HEK293 (cell line): ENCODE results near the gene IRAK3.

ENCODE experiments used
- CTCF ChIA-PET: fragments of 350-600 bp; formaldehyde crosslinking; extraction: SDS; loops from one replicate; lab custom pipeline; 2021; ENCODE audit warnings: antibody characterized with exemption; lab: Yijun Ruan, JAX
- POLR2A ChIA-PET: fragments of 300-600 bp; formaldehyde crosslinking; extraction: SDS; loops from one replicate; lab custom pipeline; 2020; ENCODE audit warnings: antibody characterized with exemption, inconsistent platforms; lab: Yijun Ruan, JAX
- H3K27ac ChIP-seq: fragments of 200-500 bp; sonication (Bioruptor generic); 2 replicates; pipeline ENCODE4 v1.5.1; 2014; ENCODE audit warnings: low read depth, low read length, control low read depth, inconsistent platforms; ENCODE audit errors: extremely low read depth
- H3K36me3 ChIP-seq, 2 experiments: fragments of 200-500 bp in 1 of 2; sonication (Bioruptor generic) in 1 of 2; 1 replicate in 1 of 2; 2 replicates in 1 of 2; pipeline ENCODE4 v1.5.1; 2014 to 2017; ENCODE audit warnings: inconsistent platforms in 2 of 2, low read length in 2 of 2; ENCODE audit not compliant: control insufficient read depth in 2 of 2, insufficient read depth in 1 of 2
- H3K4me1 ChIP-seq: fragments of 200-500 bp; sonication (Bioruptor generic); 2 replicates; pipeline ENCODE4 v1.5.1; 2014; ENCODE audit warnings: mild to moderate bottlenecking, low read length, inconsistent platforms; ENCODE audit not compliant: control insufficient read depth, insufficient read depth
- H3K4me3 ChIP-seq: 2 replicates; pipeline ENCODE4 v1.5.1; 2011; ENCODE audit warnings: low read depth, mild to moderate bottlenecking, control low read depth, low read length, moderate library complexity
- H3K9me3 ChIP-seq: fragments of 200-500 bp; sonication (Bioruptor generic); 2 replicates; pipeline ENCODE4 v1.5.1; 2014; ENCODE audit warnings: low read depth, low read length, inconsistent platforms; ENCODE audit not compliant: control insufficient read depth, insufficient read depth
- BCL11B ChIP-seq: fragments of 450-650 bp; formaldehyde crosslinking; IDR thresholded peaks from 2 replicates; pipeline ENCODE4 v1.5.1; 2016; ENCODE audit warnings: low read depth, missing biosample characterization, missing genetic modification characterization
- HOXC10 ChIP-seq: sonication (generic); formaldehyde crosslinking; IDR thresholded peaks from 2 replicates; pipeline ENCODE4 v1.8.1; 2023; ENCODE audit warnings: mild to moderate bottlenecking, missing genetic modification reagents
- KLF7 ChIP-seq: fragments of 450-650 bp; formaldehyde crosslinking; IDR thresholded peaks from 2 replicates; pipeline ENCODE4 v1.5.1; 2016; ENCODE audit warnings: missing biosample characterization, missing genetic modification characterization, borderline replicate concordance
- PRDM10 ChIP-seq: fragments of 450-650 bp; formaldehyde crosslinking; IDR thresholded peaks from 2 replicates; pipeline ENCODE4 v1.5.1; 2016; ENCODE audit warnings: missing biosample characterization, missing genetic modification characterization
- PRDM4 ChIP-seq: fragments of 450-650 bp; formaldehyde crosslinking; IDR thresholded peaks from 2 replicates; pipeline ENCODE4 v1.5.1; 2017; ENCODE audit warnings: missing biosample characterization, missing genetic modification characterization
- SETDB1 ChIP-seq: IDR thresholded peaks from one replicate; pipeline ENCODE4 v1.6.1; 2017; ENCODE audit warnings: mild to moderate bottlenecking, low read length, moderate library complexity, mixed read lengths; ENCODE audit not compliant: insufficient read length
- ZBTB10 ChIP-seq: fragments of 450-650 bp; formaldehyde crosslinking; IDR thresholded peaks from 2 replicates; pipeline ENCODE4 v1.5.1; 2016; ENCODE audit warnings: missing biosample characterization, missing genetic modification characterization
- ZNF114 ChIP-seq: fragments of 450-650 bp; formaldehyde crosslinking; IDR thresholded peaks from 2 replicates; pipeline ENCODE4 v1.5.0; 2017; ENCODE audit warnings: missing biosample characterization, missing genetic modification characterization
- ZNF544 ChIP-seq: fragments of 450-650 bp; formaldehyde crosslinking; IDR thresholded peaks from 2 replicates; pipeline ENCODE4 v1.5.0; 2017; ENCODE audit warnings: missing biosample characterization, missing genetic modification characterization
- ZNF558 ChIP-seq: fragments of 450-650 bp; formaldehyde crosslinking; IDR thresholded peaks from 2 replicates; pipeline ENCODE4 v1.5.1; 2016; ENCODE audit warnings: missing biosample characterization, missing genetic modification characterization
- ZNF623 ChIP-seq: fragments of 450-650 bp; formaldehyde crosslinking; IDR thresholded peaks from 2 replicates; pipeline ENCODE4 v1.5.1; 2016; ENCODE audit warnings: missing biosample characterization, missing genetic modification characterization
- ZNF664 ChIP-seq: fragments of 450-650 bp; formaldehyde crosslinking; IDR thresholded peaks from 2 replicates; pipeline ENCODE4 v1.5.1; 2016; ENCODE audit warnings: missing biosample characterization, missing genetic modification characterization
- ZNF76 ChIP-seq: fragments of 450-650 bp; formaldehyde crosslinking; IDR thresholded peaks from 2 replicates; pipeline ENCODE4; 2016; ENCODE audit warnings: low read depth, missing biosample characterization, missing genetic modification characterization, borderline replicate concordance
- ZNF791 ChIP-seq: fragments of 450-650 bp; formaldehyde crosslinking; IDR thresholded peaks from 2 replicates; pipeline ENCODE4 v1.5.1; 2016; ENCODE audit warnings: missing biosample characterization, missing genetic modification characterization
- TF ChIP-seq, protein P1 (sequence below): fragments of 450-650 bp; formaldehyde crosslinking; IDR thresholded peaks from 2 replicates; pipeline ENCODE4 v1.5.1; 2016; ENCODE audit warnings: missing biosample characterization, missing genetic modification characterization
- TF ChIP-seq, protein P2 (sequence below): fragments of 450-650 bp; formaldehyde crosslinking; IDR thresholded peaks from 2 replicates; pipeline ENCODE4 v1.5.1; 2016; ENCODE audit warnings: missing biosample characterization, missing genetic modification characterization
- TF ChIP-seq, protein P3 (sequence below): fragments of 450-650 bp; formaldehyde crosslinking; IDR thresholded peaks from 2 replicates; pipeline ENCODE4 v1.5.1; 2016; ENCODE audit warnings: missing biosample characterization, missing genetic modification characterization, borderline replicate concordance

IRAK3 gene

GRCh38 chr12:66258011-66258410 lies 69.0 kb downstream of the IRAK3 start:
- Histone ChIP-seq H3K27ac (no peak overlapping the region), H3K36me3 (no peaks in the 10 kb centered on the region), H3K4me3 (no peak overlapping the region), H3K9me3 (no peaks in the 10 kb centered on the region), H3K4me1 (no peaks in the 10 kb centered on the region)
- ChIA-PET CTCF (no interaction called here), POLR2A (no interaction called here)
- no peak for TF ChIP-seq BCL11B (tag by site-specific recombination)
- TF ChIP-seq, protein P1, sequence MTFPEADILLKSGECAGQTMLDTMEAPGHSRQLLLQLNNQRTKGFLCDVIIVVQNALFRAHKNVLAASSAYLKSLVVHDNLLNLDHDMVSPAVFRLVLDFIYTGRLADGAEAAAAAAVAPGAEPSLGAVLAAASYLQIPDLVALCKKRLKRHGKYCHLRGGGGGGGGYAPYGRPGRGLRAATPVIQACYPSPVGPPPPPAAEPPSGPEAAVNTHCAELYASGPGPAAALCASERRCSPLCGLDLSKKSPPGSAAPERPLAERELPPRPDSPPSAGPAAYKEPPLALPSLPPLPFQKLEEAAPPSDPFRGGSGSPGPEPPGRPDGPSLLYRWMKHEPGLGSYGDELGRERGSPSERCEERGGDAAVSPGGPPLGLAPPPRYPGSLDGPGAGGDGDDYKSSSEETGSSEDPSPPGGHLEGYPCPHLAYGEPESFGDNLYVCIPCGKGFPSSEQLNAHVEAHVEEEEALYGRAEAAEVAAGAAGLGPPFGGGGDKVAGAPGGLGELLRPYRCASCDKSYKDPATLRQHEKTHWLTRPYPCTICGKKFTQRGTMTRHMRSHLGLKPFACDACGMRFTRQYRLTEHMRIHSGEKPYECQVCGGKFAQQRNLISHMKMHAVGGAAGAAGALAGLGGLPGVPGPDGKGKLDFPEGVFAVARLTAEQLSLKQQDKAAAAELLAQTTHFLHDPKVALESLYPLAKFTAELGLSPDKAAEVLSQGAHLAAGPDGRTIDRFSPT (tag by site-specific recombination), result no peak
- TF ChIP-seq PRDM4, result no peak
- TF ChIP-seq KLF7 (tag by site-specific recombination), result no peak
- no peak for TF ChIP-seq ZNF664
- no peak for TF ChIP-seq SETDB1
- no peak for TF ChIP-seq ZBTB10 (tag by site-specific recombination)
- no peak for TF ChIP-seq ZNF791 (tag by site-specific recombination)
- no peak for TF ChIP-seq ZNF544
- TF ChIP-seq HOXC10, result no peak
- TF ChIP-seq, protein P2, sequence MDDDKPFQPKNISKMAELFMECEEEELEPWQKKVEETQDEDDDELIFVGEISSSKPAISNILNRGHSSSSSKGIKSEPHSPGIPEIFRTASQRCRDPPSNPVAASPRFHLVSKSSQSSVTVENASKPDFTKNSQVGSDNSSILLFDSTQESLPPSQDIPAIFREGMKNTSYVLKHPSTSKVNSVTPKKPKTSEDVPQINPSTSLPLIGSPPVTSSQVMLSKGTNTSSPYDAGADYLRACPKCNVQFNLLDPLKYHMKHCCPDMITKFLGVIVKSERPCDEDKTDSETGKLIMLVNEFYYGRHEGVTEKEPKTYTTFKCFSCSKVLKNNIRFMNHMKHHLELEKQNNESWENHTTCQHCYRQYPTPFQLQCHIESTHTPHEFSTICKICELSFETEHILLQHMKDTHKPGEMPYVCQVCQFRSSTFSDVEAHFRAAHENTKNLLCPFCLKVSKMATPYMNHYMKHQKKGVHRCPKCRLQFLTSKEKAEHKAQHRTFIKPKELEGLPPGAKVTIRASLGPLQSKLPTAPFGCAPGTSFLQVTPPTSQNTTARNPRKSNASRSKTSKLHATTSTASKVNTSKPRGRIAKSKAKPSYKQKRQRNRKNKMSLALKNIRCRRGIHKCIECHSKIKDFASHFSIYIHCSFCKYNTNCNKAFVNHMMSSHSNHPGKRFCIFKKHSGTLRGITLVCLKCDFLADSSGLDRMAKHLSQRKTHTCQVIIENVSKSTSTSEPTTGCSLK, result no peak
- no peak for TF ChIP-seq PRDM10 (tag by site-specific recombination)
- TF ChIP-seq ZNF114 (tag by site-specific recombination), result no peak
- TF ChIP-seq ZNF76 (tag by site-specific recombination), result no peak
- TF ChIP-seq, protein P3, sequence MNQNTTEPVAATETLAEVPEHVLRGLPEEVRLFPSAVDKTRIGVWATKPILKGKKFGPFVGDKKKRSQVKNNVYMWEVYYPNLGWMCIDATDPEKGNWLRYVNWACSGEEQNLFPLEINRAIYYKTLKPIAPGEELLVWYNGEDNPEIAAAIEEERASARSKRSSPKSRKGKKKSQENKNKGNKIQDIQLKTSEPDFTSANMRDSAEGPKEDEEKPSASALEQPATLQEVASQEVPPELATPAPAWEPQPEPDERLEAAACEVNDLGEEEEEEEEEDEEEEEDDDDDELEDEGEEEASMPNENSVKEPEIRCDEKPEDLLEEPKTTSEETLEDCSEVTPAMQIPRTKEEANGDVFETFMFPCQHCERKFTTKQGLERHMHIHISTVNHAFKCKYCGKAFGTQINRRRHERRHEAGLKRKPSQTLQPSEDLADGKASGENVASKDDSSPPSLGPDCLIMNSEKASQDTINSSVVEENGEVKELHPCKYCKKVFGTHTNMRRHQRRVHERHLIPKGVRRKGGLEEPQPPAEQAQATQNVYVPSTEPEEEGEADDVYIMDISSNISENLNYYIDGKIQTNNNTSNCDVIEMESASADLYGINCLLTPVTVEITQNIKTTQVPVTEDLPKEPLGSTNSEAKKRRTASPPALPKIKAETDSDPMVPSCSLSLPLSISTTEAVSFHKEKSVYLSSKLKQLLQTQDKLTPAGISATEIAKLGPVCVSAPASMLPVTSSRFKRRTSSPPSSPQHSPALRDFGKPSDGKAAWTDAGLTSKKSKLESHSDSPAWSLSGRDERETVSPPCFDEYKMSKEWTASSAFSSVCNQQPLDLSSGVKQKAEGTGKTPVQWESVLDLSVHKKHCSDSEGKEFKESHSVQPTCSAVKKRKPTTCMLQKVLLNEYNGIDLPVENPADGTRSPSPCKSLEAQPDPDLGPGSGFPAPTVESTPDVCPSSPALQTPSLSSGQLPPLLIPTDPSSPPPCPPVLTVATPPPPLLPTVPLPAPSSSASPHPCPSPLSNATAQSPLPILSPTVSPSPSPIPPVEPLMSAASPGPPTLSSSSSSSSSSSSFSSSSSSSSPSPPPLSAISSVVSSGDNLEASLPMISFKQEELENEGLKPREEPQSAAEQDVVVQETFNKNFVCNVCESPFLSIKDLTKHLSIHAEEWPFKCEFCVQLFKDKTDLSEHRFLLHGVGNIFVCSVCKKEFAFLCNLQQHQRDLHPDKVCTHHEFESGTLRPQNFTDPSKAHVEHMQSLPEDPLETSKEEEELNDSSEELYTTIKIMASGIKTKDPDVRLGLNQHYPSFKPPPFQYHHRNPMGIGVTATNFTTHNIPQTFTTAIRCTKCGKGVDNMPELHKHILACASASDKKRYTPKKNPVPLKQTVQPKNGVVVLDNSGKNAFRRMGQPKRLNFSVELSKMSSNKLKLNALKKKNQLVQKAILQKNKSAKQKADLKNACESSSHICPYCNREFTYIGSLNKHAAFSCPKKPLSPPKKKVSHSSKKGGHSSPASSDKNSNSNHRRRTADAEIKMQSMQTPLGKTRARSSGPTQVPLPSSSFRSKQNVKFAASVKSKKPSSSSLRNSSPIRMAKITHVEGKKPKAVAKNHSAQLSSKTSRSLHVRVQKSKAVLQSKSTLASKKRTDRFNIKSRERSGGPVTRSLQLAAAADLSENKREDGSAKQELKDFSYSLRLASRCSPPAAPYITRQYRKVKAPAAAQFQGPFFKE, result no peak
- TF ChIP-seq ZNF558, result no peak
- no peak for TF ChIP-seq ZNF623 (tag by site-specific recombination)
